BE2C (cell line): ENCODE results near the gene NDUFB10.
"Not testable (repeated sequence)": the region's sequence is repeated elsewhere in the genome, so short reads cannot be mapped to it uniquely, and the experiment has no call there.

Source experiments
- DNase-seq: peaks from one replicate; pipeline ENCODE4 v3.0.0-alpha.2; 2020
- H3K27me3 ChIP-seq: fragments of 250-450 bp; sonication (Bioruptor Pico); 2 replicates; pipeline ENCODE4 v1.5.1; 2020; ENCODE audit warnings: mild to moderate bottlenecking
- H3K36me3 ChIP-seq: fragments of 250-450 bp; sonication (Bioruptor Pico); 2 replicates; pipeline ENCODE4 v1.5.1; 2020; ENCODE audit warnings: mild to moderate bottlenecking
- H3K4me1 ChIP-seq: fragments of 250-450 bp; sonication (Bioruptor Pico); 2 replicates; pipeline ENCODE4 v1.5.1; 2020
- H3K4me3 ChIP-seq: 2 replicates; pipeline ENCODE4 v1.5.1; 2011; ENCODE audit warnings: low read depth, low read length
- H3K9me3 ChIP-seq: fragments of 250-450 bp; sonication (Bioruptor Pico); 2 replicates; pipeline ENCODE4 v1.5.1; 2020
- CTCF ChIP-seq: IDR thresholded peaks from 2 replicates; pipeline ENCODE4 v1.5.1; 2012; ENCODE audit warnings: mild to moderate bottlenecking, low read depth, low read length

NDUFB10 gene

GRCh38 chr16:1932050-1933028 lies 27.0 kb upstream of the NDUFB10 start:
- Histone ChIP-seq H3K9me3 (no peaks in the 10 kb centered on the region), H3K4me1 (no peaks in the 10 kb centered on the region), H3K36me3 (no peaks in the 10 kb centered on the region), H3K27me3 (no peaks in the 10 kb centered on the region), H3K4me3 (no peak overlapping the region)
- DNase-seq: peak; percentile 67
- peak; percentile 42 for TF ChIP-seq CTCF

GRCh38 chr16:1933097-1933661 lies 26.2 kb upstream of the NDUFB10 start:
- TF ChIP-seq CTCF: no peak
- Histone ChIP-seq H3K4me3 (no peak overlapping the region), H3K9me3 (no peaks in the 10 kb centered on the region), H3K36me3 (peaks cover 5% of the 10 kb centered on the region; the same call in 1 of the 2 replicates), H3K27me3 (no peaks in the 10 kb centered on the region), H3K4me1 (no peaks in the 10 kb centered on the region)
- no peak for DNase-seq

GRCh38 chr16:1936945-1937479 lies 22.3 kb upstream of the NDUFB10 start:
- no peak for DNase-seq
- H3K4me1 ChIP-seq: no peaks in the 10 kb centered on the region

GRCh38 chr16:1938316-1938715 lies 21.0 kb upstream of the NDUFB10 start:
- H3K4me1 ChIP-seq: peaks cover 3% of the 10 kb centered on the region; the same call in 1 of the 2 replicates
- no peaks in the 10 kb centered on the region for H3K9me3 ChIP-seq
- H3K36me3 ChIP-seq: peaks cover 6% of the 10 kb centered on the region; the same call in 1 of the 2 replicates
- no peaks in the 10 kb centered on the region for H3K27me3 ChIP-seq
- H3K4me3 ChIP-seq: no peak overlapping the region
- no peak for DNase-seq
- no peak for TF ChIP-seq CTCF

More at GRCh38 chr16:1936945-1937479, 22.3 kb upstream of the NDUFB10 start:
- Histone ChIP-seq H3K4me3 (no peak overlapping the region), H3K9me3 (no peaks in the 10 kb centered on the region), H3K27me3 (no peaks in the 10 kb centered on the region), H3K36me3 (peaks cover 6% of the 10 kb centered on the region; the same call in 1 of the 2 replicates)
- TF ChIP-seq CTCF: no peak

GRCh38 chr16:1938910-1939309 lies 20.4 kb upstream of the NDUFB10 start:
- H3K4me1 ChIP-seq: peaks cover 4% of the 10 kb centered on the region; the same call in 1 of the 2 replicates
- DNase-seq: no peak
- no peak overlapping the region for H3K4me3 ChIP-seq
- no peaks in the 10 kb centered on the region for H3K27me3 ChIP-seq
- no peaks in the 10 kb centered on the region for H3K9me3 ChIP-seq
- peaks cover 6% of the 10 kb centered on the region; the same call in 1 of the 2 replicates for H3K36me3 ChIP-seq
- TF ChIP-seq CTCF: no peak

- H3K27me3 ChIP-seq, H3K4me1 ChIP-seq, H3K36me3 ChIP-seq, H3K9me3 ChIP-seq, H3K4me3 ChIP-seq, DNase-seq: not testable (repeated sequence)
Observed at GRCh38 chr16:1939833-1940232, 19.5 kb upstream of the NDUFB10 start.
